A549 (cell line): ENCODE measurements around the gene HES4.

Source experiments
- EP300 ChIP-seq, 2 experiments: fragments of >200 bp; sonication (Bioruptor Twin); formaldehyde crosslinking; IDR thresholded peaks; 2 replicates in 1 of 2; 3 replicates in 1 of 2; pipeline ENCODE4 v1.6.1; 2016 to 2017
- ESRRA ChIP-seq: fragments of 150-350 bp; IDR thresholded peaks from 2 replicates; pipeline ENCODE4 v1.6.1; 2014; ENCODE audit warnings: mild to moderate bottlenecking, low read length, borderline replicate concordance
- POLR2A ChIP-seq: IDR thresholded peaks from 2 replicates; pipeline ENCODE4 v1.6.1; 2012; ENCODE audit warnings: mild to moderate bottlenecking, low read length
- TF ChIP-seq, protein P1 (sequence below): fragments of >200 bp; sonication (Bioruptor Twin); formaldehyde crosslinking; IDR thresholded peaks from 3 replicates; pipeline ENCODE4 v1.5.1; 2016

DNA sequence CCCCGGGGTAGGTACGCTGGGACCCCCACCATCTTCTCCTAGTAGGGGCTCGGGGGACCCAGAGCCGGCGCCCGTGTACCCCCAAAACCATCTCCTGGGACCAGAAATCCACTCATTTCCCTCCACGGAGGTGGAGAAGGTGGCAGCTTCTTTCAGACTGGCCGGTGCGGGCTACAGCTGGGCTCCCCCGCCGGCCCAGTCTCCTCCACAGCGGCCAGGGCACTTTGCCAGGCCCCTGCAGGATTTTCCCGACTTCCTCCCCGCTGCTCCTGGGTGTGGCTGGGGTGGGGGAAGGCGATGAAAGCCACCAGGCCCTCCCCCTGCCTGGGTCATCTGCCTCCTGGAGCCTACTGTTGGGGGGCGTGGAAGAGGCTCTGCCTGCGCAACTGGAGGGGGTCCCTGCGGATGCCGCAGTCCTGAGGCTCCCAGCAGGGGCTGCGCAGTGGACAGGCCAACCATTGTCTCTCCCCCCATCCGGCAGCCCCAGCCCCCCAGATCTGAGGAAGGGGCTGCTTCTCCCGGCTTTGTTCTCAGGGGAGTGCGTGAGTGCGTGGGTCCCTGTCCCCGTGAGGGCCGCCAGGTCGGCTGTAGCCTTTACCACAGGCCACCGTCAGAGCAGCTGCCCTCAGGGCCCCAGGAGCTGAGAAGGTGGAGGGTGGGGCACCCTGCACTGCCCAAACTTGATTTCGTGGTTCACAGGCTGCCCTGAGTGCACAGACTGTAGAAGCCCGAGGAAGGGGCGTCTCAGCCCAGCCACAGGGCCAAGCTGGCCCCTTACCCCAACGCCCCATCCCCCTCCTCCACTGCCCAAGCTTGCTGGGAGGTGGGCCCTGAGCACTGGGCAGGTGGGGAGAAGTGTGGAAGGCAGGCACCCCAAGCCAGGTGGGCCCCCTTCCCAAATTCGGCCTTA is 21.4 kb upstream of the HES4 start:
- TF ChIP-seq, protein P1, sequence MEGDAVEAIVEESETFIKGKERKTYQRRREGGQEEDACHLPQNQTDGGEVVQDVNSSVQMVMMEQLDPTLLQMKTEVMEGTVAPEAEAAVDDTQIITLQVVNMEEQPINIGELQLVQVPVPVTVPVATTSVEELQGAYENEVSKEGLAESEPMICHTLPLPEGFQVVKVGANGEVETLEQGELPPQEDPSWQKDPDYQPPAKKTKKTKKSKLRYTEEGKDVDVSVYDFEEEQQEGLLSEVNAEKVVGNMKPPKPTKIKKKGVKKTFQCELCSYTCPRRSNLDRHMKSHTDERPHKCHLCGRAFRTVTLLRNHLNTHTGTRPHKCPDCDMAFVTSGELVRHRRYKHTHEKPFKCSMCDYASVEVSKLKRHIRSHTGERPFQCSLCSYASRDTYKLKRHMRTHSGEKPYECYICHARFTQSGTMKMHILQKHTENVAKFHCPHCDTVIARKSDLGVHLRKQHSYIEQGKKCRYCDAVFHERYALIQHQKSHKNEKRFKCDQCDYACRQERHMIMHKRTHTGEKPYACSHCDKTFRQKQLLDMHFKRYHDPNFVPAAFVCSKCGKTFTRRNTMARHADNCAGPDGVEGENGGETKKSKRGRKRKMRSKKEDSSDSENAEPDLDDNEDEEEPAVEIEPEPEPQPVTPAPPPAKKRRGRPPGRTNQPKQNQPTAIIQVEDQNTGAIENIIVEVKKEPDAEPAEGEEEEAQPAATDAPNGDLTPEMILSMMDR: no peak
- TF ChIP-seq POLR2A: no peak; the same call in 1 of the 2 replicates
- TF ChIP-seq EP300 (IDR thresholded peaks at IDR 0.05): no peak
- TF ChIP-seq ESRRA: no peak
